HepG2 (cell line): ENCODE measurements around the gene SNX9. TPM values are rescaled to one million over a fixed set of nuclear protein-coding genes. Genes with fewer than 3 reads are reported as not detected.

Experiments used
- BHLHE40 ChIP-seq: IDR thresholded peaks from 2 replicates; pipeline ENCODE4 v1.6.1; 2011; ENCODE audit warnings: low read length, improper control_type of control experiment
- ETV6 ChIP-seq: sonication (generic); formaldehyde crosslinking; conservative IDR thresholded peaks from 2 replicates; pipeline ENCODE4 v1.4.0; 2020; ENCODE audit warnings: missing genetic modification reagents
- HDAC2 ChIP-seq: sonication (generic); formaldehyde crosslinking; IDR thresholded peaks from 2 replicates; pipeline ENCODE4 v1.4.0; 2020; ENCODE audit warnings: missing genetic modification reagents
- HNF4A ChIP-seq: sonication (generic); formaldehyde crosslinking; IDR thresholded peaks from 2 replicates; pipeline ENCODE4 v1.4.0; 2020; ENCODE audit warnings: missing genetic modification reagents
- MED13 ChIP-seq: sonication (generic); formaldehyde crosslinking; IDR thresholded peaks from 2 replicates; pipeline ENCODE4 v1.5.0; 2020; ENCODE audit warnings: missing genetic modification reagents
- TARDBP ChIP-seq: sonication (generic); formaldehyde crosslinking; IDR thresholded peaks from 2 replicates; pipeline ENCODE4 v1.8.0; 2022; ENCODE audit warnings: mild to moderate bottlenecking, missing genetic modification reagents
- TEAD3 ChIP-seq: optimal IDR thresholded peaks from 2 replicates; pipeline ENCODE3; 2016; ENCODE audit warnings: borderline replicate concordance
- THAP11 ChIP-seq: IDR thresholded peaks from 2 replicates; pipeline ENCODE4 v1.6.1; 2016; ENCODE audit warnings: missing biosample characterization, missing genetic modification reagents
- ZFP36 ChIP-seq: fragments of 150-350 bp; IDR thresholded peaks from 2 replicates; pipeline ENCODE4 v1.6.1; 2018; ENCODE audit warnings: borderline replicate concordance, low read length, low read depth; ENCODE audit not compliant: partially characterized antibody
- ZMAT3 ChIP-seq: sonication (generic); formaldehyde crosslinking; conservative IDR thresholded peaks from 2 replicates; pipeline ENCODE4 v1.7.0; 2021; ENCODE audit warnings: missing genetic modification reagents
- ZNF331 ChIP-seq: sonication (generic); formaldehyde crosslinking; IDR thresholded peaks from 2 replicates; pipeline ENCODE4 v1.4.0; 2020; ENCODE audit warnings: missing genetic modification reagents
- ZNF768 ChIP-seq: sonication (generic); formaldehyde crosslinking; IDR thresholded peaks from 2 replicates; pipeline ENCODE4 v1.4.0; 2020; ENCODE audit warnings: missing genetic modification reagents
- polyA plus RNA-seq, 8 experiments: library from polyadenylated mRNA; depleted of rRNA in 3 of 8; stranded (reverse) in 7 of 8; unstranded in 1 of 8; fragments of >200 nt; fragmentation: Illumina TruSeq in 4 of 8; extraction: Trizol in 4 of 8; gene quantifications; 2 replicates each; pipeline versions ENCODE4 v1.2.1 to v1.2.3, GENCODE V29; 2011 to 2016; ENCODE audit warnings: low read depth in 4 of 8, missing spikeins in 1 of 8, mixed read lengths in 1 of 8; ENCODE audit not compliant: insufficient read depth in 1 of 8
- total RNA-seq, 5 experiments: library from RNA; depleted of rRNA; stranded (reverse); fragments of >200 nt; fragmentation: Illumina TruSeq; extraction: Trizol; gene quantifications; 2 replicates each; pipeline ENCODE4 v1.2.3, GENCODE V29; 2016; ENCODE audit warnings: low read depth in 1 of 5
- TF ChIP-seq, protein P1 (sequence below): sonication (generic); formaldehyde crosslinking; IDR thresholded peaks from 2 replicates; pipeline ENCODE4 v1.5.1; 2020; ENCODE audit warnings: missing genetic modification reagents, mild to moderate bottlenecking, borderline replicate concordance
- TF ChIP-seq, protein P2 (sequence below): sonication (generic); formaldehyde crosslinking; IDR thresholded peaks from 2 replicates; pipeline ENCODE4 v1.4.0; 2020; ENCODE audit warnings: mild to moderate bottlenecking, low read depth, missing genetic modification reagents
- TF ChIP-seq, protein P3 (sequence below): sonication (generic); formaldehyde crosslinking; IDR thresholded peaks from 2 replicates; pipeline ENCODE4 v1.8.1; 2023; ENCODE audit warnings: mild to moderate bottlenecking, missing genetic modification reagents
- TF ChIP-seq, protein P4 (sequence below): sonication (generic); formaldehyde crosslinking; conservative IDR thresholded peaks from 2 replicates; pipeline ENCODE4 v1.8.1; 2023; ENCODE audit warnings: missing genetic modification reagents
- TF ChIP-seq, protein P5 (sequence below): sonication (generic); formaldehyde crosslinking; IDR thresholded peaks from 2 replicates; pipeline ENCODE4 v1.5.1; 2020; ENCODE audit warnings: mild to moderate bottlenecking, missing genetic modification reagents

Gene SNX9
- total and polyA plus RNA-seq, 2 of the 13 experiments (the other 11 are each of a cell fraction or from before 2014, with no cell fraction given): 21.9 to 36.0 TPM

- TF ChIP-seq, protein P1, sequence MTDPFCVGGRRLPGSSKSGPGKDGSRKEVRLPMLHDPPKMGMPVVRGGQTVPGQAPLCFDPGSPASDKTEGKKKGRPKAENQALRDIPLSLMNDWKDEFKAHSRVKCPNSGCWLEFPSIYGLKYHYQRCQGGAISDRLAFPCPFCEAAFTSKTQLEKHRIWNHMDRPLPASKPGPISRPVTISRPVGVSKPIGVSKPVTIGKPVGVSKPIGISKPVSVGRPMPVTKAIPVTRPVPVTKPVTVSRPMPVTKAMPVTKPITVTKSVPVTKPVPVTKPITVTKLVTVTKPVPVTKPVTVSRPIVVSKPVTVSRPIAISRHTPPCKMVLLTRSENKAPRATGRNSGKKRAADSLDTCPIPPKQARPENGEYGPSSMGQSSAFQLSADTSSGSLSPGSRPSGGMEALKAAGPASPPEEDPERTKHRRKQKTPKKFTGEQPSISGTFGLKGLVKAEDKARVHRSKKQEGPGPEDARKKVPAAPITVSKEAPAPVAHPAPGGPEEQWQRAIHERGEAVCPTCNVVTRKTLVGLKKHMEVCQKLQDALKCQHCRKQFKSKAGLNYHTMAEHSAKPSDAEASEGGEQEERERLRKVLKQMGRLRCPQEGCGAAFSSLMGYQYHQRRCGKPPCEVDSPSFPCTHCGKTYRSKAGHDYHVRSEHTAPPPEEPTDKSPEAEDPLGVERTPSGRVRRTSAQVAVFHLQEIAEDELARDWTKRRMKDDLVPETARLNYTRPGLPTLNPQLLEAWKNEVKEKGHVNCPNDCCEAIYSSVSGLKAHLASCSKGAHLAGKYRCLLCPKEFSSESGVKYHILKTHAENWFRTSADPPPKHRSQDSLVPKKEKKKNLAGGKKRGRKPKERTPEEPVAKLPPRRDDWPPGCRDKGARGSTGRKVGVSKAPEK (CRISPR knock-in tag): 0 out of 2 replicates have a peak, but pooled peaks have one; percentile 18
- TF ChIP-seq TARDBP (CRISPR knock-in tag) (no peak), ETV6 (CRISPR knock-in tag) (no peak), ZNF331 (0 out of 2 replicates have a peak, but pooled peaks have one; percentile 24), ZMAT3 (CRISPR knock-in tag) (no peak), THAP11 (CRISPR knock-in tag) (no peak), HDAC2 (CRISPR knock-in tag) (peak; percentile 31; the same call in 1 of the 2 replicates), MED13 (0 out of 2 replicates have a peak, but pooled peaks have one; percentile 11), ZFP36 (peak; percentile 82), TEAD3 (CRISPR knock-in tag) (peak; percentile 67), BHLHE40 (peak; percentile 62), HNF4A (CRISPR knock-in tag) (peak; percentile 47; the same call in 1 of the 2 replicates), ZNF768 (CRISPR knock-in tag) (0 out of 2 replicates have a peak, but pooled peaks have one; percentile 1)
- TF ChIP-seq, protein P2, sequence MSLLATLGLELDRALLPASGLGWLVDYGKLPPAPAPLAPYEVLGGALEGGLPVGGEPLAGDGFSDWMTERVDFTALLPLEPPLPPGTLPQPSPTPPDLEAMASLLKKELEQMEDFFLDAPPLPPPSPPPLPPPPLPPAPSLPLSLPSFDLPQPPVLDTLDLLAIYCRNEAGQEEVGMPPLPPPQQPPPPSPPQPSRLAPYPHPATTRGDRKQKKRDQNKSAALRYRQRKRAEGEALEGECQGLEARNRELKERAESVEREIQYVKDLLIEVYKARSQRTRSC: peak; percentile 59; the same call in 1 of the 2 replicates
- TF ChIP-seq, protein P3, sequence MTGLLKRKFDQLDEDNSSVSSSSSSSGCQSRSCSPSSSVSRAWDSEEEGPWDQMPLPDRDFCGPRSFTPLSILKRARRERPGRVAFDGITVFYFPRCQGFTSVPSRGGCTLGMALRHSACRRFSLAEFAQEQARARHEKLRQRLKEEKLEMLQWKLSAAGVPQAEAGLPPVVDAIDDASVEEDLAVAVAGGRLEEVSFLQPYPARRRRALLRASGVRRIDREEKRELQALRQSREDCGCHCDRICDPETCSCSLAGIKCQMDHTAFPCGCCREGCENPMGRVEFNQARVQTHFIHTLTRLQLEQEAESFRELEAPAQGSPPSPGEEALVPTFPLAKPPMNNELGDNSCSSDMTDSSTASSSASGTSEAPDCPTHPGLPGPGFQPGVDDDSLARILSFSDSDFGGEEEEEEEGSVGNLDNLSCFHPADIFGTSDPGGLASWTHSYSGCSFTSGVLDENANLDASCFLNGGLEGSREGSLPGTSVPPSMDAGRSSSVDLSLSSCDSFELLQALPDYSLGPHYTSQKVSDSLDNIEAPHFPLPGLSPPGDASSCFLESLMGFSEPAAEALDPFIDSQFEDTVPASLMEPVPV (CRISPR knock-in tag): no peak
- TF ChIP-seq, protein P4, sequence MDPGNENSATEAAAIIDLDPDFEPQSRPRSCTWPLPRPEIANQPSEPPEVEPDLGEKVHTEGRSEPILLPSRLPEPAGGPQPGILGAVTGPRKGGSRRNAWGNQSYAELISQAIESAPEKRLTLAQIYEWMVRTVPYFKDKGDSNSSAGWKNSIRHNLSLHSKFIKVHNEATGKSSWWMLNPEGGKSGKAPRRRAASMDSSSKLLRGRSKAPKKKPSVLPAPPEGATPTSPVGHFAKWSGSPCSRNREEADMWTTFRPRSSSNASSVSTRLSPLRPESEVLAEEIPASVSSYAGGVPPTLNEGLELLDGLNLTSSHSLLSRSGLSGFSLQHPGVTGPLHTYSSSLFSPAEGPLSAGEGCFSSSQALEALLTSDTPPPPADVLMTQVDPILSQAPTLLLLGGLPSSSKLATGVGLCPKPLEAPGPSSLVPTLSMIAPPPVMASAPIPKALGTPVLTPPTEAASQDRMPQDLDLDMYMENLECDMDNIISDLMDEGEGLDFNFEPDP: 0 out of 2 replicates have a peak, but pooled peaks have one; percentile 20
- TF ChIP-seq, protein P5, sequence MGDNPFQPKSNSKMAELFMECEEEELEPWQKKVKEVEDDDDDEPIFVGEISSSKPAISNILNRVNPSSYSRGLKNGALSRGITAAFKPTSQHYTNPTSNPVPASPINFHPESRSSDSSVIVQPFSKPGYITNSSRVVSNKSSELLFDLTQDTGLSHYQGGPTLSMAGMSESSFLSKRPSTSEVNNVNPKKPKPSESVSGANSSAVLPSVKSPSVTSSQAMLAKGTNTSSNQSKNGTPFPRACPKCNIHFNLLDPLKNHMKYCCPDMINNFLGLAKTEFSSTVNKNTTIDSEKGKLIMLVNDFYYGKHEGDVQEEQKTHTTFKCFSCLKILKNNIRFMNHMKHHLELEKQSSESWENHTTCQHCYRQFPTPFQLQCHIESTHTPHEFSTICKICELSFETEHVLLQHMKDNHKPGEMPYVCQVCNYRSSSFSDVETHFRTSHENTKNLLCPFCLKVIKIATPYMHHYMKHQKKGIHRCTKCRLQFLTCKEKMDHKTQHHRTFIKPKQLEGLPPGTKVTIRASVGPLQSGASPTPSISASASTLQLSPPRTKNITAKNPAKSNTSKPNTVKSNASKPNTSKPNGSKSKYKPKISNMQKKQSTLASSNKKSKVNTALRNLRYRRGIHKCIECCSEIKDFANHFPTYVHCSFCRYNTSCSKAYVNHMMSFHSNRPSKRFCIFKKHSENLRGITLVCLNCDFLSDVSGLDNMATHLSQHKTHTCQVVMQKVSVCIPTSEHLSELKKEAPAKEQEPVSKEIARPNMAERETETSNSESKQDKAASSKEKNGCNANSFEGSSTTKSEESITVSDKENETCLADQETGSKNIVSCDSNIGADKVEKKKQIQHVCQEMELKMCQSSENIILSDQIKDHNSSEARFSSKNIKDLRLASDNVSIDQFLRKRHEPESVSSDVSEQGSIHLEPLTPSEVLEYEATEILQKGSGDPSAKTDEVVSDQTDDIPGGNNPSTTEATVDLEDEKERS (CRISPR knock-in tag): 0 out of 2 replicates have a peak, but pooled peaks have one; percentile 26
Measured at GRCh38 chr6:157980288-157981131, 157.5 kb downstream of the SNX9 start (continued).
